Fibroblast of skin of scalp (primary cell): ENCODE data around the gene SEMA3F.
A peak's percentile ranks its signal among the peaks of the same experiment; 100 is the strongest.
"Not testable (repeated sequence)": the region's sequence is repeated elsewhere in the genome, so short reads cannot be mapped to it uniquely, and the experiment has no call there.

Source experiments
- DNase-seq: peaks from one replicate; pipeline ENCODE4 v3.0.0-alpha.2; 2013

The SEMA3F gene

DNA sequence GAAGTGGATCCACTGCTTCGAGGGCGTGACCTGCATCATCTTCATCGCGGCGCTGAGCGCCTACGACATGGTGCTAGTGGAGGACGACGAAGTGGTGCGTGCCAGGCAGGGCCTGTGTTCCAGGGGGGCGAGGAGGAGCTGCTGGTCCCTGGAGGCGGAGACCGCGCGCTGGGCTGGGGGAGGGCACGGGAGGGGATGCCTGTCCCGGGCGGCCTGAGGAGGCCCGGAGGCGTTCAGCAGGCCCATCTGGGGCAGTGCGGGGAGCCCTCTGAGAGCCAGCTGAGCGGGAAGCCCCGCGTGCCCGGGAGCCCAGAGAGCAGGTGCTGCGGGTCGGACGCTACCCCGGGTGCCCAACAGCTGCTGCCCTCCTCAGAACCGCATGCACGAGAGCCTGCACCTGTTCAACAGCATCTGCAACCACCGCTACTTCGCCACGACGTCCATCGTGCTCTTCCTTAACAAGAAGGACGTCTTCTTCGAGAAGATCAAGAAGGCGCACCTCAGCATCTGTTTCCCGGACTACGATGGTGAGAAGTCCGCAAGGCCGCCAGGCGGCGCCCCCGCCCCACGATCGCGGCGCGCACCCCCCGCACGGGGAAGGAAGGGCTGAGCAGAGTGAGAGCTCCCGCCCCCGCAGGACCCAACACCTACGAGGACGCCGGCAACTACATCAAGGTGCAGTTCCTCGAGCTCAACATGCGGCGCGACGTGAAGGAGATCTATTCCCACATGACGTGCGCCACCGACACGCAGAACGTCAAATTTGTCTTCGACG lies 39.2 kb downstream of the SEMA3F start:
- DNase-seq = peak; percentile 59

DNA sequence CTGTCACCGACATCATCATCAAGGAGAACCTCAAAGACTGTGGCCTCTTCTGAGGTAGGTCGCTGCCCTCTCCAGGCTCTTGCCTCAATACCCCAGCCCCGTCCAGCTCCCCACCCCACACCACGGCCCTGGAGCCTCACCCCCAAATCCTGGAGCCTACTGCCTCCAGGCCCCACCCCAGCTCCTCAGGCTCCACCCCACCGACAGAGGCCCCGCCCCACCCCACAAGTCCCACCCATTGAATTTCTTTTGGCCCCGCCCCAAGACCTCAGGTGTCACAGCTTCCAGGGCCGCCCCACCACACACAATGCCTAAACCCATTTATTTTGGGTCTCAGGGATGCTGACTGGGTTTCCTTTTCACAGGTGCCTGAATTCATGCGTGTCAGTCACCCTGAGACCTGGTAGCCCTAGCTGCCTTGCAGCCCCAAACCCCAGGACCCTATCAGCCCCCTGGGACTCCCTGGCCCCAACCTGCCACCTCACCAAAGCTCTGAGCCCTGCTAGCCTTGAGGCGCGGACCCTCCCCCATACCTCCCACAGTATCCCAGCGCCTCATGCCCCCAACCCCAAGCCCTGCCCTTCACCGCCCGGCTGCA lies 39.9 kb downstream of the SEMA3F start:
- peak; percentile 18 for DNase-seq

DNA sequence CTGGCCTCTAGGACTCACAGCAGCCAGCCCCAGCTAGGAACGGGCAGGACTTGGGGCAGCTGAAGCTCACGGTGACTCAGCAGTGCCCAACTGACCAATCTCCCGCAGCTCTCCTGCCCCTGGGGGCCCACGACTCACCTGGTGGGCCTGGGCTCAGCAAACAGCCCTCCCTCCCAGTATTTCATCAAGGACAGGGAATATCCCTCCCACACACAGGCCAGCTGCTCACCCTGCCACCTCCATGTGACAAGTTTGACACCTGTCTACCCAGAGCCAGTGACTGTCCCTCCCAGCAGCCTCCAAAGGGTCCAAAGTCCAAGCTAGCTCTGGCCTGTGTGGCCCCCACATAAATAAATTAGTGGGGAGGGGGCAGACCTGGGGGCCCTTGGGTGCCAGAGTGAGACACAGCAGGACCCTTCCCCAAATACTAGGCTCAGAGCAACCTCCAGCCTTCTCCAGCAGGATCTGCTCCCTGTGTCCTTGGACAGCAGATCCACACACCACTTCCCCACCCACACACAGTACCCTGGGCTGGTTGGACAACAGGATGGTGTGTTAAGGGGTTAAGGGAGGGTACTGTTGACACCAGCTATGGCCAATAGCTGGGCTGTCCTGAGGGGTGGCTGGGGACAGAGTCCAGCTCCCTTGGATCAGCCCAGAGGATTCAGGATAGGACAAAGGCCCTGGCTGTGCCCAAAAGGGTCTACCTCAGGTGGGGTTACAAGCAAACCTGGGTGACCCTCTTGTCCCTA lies 40.6 kb downstream of the SEMA3F start:
- DNase-seq = no peak

DNA sequence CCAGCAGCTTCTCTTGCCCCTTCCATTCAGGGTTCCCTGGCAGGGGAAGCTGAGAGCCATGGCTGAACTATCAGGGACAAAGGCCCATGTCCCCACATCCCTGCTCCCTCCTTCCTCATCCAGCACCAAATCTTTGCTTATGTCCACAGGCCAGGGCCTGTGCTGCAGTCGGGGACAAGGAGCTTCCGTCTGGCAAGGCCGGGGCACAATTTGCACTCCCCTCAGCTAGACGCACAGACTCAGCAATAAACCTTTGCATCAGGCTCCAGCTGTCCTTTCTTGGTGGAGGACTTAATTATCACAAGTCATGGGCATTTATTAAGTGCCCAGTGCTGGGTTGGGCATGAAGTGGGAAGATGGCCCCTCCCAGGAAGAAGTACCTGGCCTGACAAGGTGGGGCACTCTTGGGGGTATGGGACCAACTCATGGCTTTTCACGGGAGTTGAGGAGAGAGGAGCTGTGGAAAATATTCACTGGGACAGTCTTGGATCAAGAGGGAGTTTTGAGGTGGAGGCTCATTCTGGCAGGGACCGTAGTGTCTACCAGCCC lies 41.2 kb downstream of the SEMA3F start:
- no peak for DNase-seq

DNA sequence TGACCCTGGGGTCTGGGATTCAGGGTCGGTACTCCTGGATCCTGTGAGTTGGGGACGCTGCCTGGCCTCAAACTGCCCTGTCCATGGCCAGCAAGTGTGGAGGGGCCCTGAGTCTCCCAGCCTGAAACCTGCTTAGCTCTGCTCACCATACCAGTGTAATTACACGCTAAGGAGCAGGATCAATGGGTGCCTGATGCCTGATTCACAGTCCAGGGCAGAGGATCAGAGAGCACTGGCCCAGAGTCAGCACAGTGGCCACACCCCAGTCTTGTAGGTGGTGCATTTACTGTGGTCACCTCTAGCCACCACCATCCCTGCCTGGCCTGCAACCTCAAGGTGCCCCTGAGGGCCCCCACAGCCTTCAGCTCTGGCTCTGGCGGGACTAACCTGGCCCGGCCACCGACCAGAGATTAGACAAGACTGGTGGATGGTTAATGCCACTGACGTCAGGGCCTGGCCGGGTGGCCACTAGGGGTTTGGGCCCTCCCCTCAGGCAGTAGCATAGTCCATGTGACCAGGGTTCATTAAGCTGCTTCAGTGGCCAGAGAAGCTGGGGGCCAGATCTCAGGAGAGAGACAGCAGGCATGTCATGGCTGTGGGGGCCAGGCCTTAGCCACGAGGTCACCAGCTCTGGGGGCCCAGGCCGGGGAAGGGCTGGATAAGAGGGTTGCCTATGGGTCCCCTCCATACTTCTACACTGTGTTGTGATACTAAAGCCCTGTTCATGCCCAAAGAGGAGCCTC lies 46.6 kb downstream of the SEMA3F start:
- DNase-seq = no peak

DNA sequence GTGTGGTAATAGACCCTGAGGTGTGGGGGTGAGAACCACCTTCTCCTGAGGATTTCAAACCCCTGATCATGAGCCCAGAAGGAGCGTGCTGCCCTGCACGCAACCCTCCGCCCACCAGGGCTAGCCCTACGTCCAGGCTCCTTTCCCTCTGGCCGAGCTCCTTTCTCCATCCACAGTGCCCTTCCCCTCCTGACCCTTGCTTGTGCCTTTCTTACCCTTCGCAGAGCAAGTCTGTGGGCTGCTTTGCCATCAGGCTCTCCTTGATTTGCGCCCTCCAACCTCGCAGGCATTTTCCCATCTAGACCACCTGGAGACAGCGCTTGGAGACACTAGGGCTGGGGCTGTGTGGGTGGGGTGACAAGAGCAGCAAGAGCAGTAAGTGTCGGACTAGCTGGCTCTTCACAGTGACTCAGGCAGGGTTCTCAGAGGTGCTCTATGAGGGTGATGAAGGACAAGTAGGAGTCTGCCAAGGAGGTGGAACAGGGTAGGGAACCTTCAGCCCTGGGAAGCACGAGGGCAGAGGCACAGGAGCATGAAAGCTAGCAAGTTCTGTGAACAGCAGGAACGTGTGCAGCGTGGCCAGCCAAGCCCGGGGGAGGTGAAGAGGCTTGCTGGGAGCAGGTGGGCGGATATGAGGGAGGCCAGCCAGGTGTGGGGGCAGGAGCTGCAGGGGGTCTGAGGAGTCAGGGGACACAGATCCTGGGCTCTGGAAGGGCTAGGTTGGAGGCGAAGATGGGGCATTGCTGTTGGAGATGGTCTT lies 47.4 kb downstream of the SEMA3F start:
- no peak for DNase-seq

DNA sequence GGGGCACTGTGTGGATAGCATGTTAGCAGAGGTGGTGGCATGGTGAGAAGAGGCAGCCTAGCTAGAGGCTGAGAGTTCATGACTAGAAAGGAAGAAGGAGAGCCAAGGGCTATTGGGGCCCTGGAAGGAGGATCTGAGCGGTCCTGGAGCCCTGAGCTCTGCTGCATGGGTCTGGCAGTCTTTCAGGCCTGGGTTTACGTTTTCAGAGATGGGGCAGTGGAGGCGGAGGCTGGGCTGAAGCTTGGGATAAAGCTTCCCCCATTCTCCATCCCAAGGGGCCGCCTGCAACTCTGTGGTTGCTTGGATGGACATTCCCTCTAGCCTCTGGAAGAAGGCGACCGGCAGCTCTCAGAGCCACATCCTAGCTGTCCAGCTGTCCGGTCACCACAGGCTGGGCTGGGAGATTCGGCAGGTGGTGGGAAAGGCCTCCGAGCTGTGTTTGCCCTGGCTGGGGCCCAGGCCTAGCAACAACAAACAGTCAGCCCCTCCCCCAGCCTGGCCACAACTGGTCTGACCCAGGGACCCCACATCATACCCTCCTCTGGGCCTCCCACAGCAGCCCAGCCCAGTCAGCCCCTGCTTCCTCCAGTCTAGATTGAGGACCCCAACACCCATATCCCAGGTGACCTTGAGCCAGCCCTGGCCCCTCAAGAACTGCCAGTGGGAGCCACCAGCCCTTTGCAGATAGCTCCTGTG lies 48.1 kb downstream of the SEMA3F start:
- DNase-seq = no peak

DNA sequence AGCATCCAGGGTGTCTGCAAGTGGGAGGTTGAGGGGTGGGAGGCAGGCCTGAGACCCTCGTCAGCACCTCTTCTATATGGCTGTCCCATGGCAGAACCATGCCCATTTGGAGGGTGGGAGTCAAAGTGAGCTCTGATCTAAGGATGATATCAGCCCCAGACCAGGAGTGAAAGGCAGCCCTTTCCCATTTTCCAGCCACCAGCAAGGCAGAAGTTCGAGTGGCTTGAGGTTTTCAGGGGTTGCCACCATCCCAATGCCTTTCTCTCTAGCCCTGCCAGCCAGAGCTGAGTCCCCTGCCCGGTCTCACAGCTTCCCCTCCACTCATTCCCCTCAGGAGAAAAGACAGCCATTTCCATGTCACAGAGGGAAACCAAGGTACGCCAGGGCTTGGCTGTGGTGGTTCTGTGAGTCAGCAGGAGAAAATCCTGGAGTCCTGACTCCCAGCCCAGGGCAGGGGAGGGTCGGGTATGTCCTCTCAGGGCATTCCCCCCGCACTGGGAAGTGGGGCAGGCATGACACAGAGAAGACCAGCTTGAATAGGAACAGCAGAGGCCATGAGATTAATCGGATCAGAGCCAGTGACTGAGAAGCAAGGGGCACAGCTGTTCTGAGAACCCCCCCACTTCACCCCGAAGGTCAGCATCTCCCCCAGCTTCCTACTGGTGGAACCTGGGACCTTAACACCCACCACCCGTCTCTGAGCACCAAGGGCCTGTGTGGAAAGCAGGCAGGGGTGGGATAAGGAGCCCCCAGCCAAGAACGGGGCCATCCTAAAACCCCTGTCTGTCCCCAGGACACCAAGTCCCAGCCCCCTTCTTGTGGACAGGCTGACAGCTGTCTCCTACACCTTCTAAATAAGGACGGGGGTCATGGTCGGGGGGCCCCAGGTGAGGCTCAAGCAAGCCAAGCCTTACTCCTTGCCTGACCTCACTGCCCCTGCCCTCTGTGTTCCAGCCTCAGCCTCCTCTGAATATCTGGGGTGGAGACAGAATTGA lies 49.0 kb downstream of the SEMA3F start:
- no peak for DNase-seq

DNA sequence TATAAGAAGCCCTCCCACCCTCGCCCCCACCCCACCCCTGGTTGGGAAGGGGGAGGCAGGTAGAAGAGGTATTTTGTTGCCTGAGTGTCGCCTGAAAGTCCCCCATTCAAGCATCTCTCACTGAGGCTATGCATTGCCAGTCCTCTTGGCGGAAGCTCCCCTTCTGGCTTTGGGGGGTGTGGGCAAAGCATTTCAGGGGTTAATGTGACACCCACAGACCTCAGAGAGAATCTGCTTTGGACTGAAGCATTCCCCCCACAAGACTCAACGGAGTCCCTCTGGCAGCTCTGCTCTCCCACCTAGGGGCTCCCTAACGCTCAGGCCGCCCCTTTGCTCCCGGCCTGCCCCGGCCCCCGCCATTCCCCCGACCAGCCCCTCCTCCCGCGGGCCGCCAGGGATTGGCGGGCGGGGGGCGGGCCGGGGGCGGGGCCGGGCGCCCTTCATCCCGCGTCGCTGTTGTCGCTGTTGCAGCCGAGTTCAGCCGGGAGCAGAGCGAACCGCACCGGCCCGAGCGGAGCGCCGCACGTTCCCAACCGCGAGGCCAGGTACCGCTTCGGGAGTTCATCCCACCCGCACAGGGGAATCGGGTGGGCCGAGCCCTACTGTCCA lies 49.8 kb downstream of the SEMA3F start, which contains the start of gene SLC38A3:
Gene SLC38A3 (plus strand): TSS at position 468 of the 609 bp plus-strand sequence. CDS start 8,929 bp downstream, outside the sequence.
- no peak for DNase-seq

DNA sequence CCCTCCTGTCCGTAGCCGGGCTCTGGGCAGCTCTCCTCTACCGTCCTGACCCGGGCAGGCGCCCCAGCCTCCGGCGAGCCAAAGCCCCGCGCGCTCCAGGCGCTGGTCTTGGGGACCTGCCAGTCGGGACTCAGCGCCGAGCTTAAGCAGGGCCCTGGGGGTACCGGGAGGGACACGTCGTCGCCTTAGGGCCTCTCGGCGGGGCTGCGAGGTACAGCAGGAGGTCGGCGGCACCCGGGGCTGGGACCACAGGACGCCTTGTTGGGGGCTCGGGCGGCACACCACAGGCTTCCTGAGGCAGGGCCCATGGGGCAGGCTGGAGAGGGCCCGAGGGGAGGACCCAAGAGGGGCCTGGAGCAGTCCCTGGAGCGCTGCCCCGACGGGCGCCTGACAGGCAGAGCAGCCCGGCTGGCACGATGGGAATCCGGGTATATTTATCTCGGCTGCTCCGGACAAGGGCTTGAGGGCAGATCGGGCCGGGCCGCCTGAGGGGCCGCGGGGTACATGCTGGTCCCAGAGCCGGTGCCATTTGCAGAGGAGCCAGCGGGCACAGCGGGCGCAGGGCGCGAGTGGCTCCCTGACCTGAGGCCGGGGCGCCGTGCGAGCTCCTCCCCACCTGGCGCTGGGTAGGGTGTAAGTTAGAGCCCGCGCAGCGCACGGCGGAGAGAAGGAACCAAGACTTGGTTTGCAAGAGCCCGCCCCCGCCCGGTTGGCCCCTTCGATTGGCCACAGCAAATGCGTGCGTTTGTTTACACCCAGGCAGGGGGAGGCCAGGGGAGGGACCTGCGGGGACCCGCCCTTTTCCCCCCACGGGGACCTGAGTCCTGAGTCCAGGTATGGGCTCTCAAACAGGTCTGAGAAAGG lies 50.5 kb downstream of the SEMA3F start:
- DNase-seq = no peak

DNA sequence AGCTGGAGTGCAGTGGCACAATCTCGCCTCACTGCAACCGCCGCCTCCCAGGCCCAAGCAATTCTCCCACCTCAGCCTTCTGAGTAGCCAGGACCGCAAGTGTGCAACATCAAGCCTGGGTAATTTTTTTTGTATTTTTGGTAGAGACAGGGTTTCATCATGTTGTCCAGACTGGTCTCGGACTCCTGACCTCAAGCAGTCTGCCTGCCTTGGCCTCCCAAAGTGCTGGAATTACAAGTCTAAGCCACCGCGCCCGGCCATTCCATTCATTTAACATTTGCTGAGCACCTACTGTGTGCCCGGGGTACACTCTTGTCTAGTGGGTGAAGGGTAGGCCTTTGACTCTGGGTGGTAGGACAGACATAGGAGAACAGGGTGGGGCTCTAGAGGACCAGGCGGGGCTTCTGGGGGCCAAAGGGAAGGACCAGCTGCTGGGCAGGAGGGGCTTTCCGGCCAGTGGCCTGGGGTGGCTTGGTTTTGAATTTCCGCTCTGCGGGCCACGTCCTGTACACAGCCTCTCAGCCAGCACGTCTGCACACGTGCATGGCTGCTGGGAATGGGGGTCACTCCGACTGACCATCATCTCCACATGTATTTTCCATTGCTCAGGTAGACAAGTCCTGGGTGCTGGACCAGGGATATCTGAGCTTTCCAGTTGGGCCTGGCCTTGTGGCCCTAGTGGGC lies 52.4 kb downstream of the SEMA3F start:
- DNase-seq = no peak

DNA sequence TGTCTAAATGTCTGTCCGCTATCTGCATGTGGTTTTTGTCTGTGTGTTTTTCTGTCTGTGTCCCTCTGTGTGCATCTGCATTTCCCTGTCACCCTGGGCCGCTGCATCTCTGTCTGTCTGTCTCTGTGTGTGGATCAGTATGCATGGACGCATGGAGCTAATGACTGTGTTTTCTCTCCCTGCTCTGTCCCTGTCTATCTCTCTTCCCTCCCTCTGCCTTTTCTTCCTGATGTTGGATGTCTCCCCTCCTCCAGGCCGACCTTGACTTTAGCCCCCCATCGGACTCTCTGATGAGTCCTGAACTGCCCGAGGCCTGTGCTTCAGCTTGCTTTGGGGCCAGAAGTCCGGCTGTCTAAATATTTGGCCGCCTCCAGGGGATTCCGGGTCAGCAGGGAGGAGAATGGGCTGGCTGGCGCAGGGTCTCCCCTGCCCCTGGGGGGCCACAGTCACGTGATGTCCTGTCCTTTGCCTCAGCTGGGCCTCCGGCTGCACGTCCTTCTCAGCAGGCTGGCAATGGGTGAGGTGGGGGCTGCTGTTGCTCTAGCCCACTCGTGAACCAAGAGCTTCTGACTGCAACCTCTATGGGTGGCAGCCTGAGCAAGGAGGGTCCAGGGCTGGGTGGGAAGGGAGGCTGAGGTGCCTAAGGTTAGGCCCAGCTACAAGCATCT lies 53.7 kb downstream of the SEMA3F start:
- DNase-seq = no peak

DNA sequence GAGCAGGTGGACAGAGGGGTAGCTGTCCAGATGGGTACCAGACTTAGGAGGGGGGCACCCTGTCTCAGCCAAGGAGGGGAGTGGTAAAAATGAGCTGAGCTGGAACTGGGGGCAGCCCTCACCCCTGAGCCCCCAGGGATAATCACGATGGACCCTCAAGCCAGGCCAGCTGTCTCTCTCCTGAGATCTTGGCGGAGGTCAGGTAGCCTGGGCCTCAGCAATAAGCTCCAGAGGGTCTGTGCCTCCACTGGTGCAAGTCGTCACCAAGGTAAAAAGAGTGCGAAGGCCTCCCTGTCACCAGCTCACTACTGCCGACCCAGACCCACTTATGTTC lies 55.0 kb downstream of the SEMA3F start:
- DNase-seq = no peak

DNA sequence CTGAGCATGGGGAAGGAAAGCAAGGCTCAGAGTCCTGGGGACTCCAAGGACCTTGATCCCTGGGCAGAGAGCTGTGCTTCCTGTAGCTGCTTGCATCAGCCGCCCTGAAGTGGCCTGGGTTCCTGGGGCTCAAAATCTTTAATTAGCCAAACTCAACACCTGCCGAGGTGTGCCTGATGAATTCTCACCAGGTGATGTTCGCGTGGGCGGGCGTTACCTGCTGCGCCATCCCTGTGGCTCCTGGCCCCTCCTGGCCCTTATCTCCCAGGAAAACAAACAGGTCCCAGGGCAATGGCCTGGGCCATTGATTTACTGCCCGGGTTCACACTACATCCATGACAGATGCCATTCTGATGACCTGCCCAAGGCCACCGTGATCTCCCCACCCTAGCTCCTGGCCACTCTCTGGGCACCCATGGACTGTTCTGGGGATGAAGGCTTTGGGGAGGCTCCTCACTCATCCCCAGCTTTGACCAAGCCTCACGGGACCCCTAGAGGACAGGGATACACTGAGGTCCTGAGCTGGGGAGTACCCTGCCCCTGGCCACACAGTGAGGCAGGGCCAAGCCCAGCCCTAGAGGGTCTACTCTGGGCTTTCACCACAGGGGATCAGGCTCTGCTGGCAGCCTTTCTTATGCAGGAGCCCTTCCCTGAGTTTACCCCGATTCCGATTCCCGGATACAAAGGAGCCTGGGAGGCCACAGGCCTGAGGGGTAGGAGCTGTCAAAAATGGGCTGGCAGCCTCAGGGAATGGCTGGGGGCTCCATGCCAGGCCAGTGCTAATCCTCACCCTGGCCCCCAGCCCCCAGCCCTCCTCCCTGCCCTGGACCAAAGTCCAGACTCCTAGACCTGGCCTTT lies 55.6 kb downstream of the SEMA3F start:
- DNase-seq = no peak

DNA sequence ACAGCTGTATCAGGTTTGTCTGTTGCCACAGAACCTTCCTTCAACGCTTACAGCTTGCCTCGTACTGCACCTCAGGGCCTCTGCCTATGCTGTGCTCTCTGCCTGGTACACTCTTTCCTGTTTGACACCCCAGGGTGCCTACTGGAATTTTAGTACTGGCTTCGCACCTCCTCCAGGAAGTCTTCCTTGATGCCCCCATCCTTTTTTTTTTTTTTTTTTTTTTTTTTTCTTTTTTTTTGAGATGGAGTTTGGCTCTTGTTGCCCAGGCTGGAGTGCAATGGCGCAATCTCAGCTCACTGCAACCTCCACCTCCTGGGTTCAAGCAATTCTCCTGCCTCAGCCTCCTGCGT lies 56.2 kb downstream of the SEMA3F start:
- DNase-seq = not testable (repeated sequence)

DNA sequence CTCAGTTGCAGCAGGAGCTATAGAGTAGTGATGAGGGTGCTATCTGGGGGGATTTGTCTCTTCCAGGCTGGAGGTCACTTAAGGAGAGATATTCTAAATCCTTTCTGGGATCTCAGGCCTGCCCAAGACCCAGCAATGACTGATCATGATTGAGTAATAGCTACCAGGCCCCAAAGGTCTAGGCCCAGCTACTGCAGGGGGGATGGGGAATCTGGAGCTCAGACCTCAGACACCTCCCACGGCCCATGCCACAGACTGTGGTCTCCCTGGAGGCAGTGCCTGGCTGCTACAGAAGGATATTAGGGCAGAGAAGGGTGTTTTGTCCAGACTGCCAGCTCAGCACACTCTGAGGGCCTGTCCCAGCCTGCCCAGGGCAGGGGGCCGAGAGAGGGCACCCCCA lies 56.8 kb downstream of the SEMA3F start:
- DNase-seq = peak; percentile 63
